Measurements from ENCODE around the gene UMODL1.

Gene UMODL1

DNA sequence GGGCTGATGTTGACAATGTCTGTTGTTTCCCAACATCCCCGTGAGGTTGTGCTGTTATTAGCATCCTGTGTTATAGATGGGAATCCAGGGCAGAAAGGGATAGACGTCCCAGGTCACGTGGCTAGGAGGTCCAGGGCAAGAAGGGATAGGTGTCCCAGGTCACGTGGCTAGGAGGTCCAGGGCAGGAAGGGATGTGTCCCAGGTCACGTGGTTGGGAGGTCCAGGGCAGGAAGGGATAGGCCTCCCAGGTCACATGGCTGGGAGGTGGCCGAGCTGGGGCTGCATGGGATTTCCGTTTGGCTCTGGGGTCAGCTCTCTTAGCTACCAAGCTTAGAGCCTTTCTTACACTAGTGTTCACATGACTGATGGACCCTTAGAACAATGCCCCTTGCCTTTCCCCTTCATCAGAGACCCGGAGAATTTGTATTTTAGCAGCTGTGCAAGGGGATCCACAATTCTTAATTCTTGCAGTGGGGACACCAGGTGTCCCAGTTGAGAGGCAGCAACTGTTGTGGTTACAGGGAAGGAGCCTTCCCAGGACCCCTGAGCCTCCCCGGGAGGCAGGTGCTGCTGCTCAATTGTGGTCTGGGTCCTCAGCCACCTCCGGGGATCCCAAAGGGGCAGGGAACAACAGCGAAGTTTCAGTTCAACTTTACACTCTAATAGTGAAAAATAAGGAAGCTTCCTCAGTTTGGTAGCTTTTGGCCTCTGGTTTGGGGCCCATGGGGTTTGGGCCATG lies 69.2 kb downstream of the UMODL1 start:
- TF ChIP-seq, protein P1, sequence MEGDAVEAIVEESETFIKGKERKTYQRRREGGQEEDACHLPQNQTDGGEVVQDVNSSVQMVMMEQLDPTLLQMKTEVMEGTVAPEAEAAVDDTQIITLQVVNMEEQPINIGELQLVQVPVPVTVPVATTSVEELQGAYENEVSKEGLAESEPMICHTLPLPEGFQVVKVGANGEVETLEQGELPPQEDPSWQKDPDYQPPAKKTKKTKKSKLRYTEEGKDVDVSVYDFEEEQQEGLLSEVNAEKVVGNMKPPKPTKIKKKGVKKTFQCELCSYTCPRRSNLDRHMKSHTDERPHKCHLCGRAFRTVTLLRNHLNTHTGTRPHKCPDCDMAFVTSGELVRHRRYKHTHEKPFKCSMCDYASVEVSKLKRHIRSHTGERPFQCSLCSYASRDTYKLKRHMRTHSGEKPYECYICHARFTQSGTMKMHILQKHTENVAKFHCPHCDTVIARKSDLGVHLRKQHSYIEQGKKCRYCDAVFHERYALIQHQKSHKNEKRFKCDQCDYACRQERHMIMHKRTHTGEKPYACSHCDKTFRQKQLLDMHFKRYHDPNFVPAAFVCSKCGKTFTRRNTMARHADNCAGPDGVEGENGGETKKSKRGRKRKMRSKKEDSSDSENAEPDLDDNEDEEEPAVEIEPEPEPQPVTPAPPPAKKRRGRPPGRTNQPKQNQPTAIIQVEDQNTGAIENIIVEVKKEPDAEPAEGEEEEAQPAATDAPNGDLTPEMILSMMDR (conservative IDR thresholded peaks at IDR 0.05; ENCODE audit: low read depth, low read length) = no peak

DNA sequence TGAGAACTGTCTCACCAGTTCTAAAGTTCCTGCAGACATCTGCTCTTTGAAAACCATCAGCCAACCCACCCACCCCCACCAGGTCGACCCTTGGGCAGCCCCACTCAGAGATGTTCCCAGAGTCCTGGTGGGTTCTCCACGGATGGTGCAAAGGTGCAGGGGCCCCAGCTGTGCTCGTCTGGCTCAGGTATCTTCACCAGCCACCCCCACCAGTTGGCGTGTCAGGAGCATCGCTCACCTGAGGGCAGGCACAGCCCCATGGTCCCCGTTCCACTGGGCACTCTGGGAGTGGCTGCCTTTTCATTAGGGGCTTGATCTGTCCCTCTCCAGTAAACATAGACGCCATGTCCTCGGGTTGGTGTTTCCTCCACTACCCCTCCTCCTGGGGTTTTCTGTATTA lies 70.5 kb downstream of the UMODL1 start:
- TF ChIP-seq, protein P1 (conservative IDR thresholded peaks at IDR 0.05; ENCODE audit: low read depth, low read length) = no peak
- no peak for DNase-seq (ENCODE audit: low read depth)
- no peak overlapping the region for H3K4me3 ChIP-seq (ENCODE audit: low read depth, low read length)

More for the DNA sequence above, 69.2 kb downstream of the UMODL1 start:
- no peak overlapping the region for H3K4me3 ChIP-seq (ENCODE audit: low read depth, low read length)
- DNase-seq (ENCODE audit: low read depth) = no peak

DNA sequence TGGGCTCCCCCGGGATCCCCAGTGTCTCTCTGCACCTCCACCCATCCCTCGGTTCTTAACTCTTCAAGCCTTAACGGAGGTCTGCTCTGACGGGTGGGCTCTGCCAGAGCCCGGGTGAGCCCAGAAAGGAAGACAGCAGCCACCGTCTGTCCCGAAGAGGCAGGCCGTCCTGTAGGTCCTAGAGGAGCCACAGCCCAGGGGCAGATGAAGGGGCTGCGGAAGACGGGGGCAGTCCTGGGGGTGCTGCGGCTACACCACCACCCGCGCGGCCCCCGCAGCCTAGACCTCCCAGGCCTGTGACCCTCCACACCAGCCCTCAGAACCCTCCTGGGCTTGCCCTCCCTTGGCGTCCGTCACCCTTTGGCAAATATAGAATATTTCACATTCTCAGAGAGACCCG lies 71.0 kb downstream of the UMODL1 start:
- DNase-seq (ENCODE audit: low read depth) = no peak
- no peak overlapping the region for H3K4me3 ChIP-seq (ENCODE audit: low read depth, low read length)
- TF ChIP-seq, protein P1 (conservative IDR thresholded peaks at IDR 0.05; ENCODE audit: low read depth, low read length) = no peak

DNA sequence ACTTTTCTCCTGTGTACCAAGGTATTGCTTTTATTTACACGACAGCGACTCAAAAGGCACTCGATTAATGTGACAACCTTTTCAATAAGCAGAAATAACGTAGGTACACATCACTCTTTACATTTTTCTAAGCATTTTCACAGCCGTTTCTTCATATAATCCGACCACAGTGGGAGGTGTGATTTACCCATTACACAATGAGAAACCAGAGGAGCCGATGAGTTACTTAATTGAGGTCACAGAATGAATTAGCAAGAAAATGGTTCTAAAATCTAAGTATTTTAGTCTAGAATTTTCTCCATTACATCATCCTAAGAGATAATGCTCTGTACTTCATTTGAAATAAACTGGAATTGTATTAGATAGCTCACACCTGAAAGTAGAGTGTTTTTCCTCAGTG lies 71.5 kb downstream of the UMODL1 start:
- H3K4me3 ChIP-seq (ENCODE audit: low read depth, low read length) = no peak overlapping the region
- DNase-seq (ENCODE audit: low read depth) = no peak
- TF ChIP-seq, protein P1 (conservative IDR thresholded peaks at IDR 0.05; ENCODE audit: low read depth, low read length) = no peak

DNA sequence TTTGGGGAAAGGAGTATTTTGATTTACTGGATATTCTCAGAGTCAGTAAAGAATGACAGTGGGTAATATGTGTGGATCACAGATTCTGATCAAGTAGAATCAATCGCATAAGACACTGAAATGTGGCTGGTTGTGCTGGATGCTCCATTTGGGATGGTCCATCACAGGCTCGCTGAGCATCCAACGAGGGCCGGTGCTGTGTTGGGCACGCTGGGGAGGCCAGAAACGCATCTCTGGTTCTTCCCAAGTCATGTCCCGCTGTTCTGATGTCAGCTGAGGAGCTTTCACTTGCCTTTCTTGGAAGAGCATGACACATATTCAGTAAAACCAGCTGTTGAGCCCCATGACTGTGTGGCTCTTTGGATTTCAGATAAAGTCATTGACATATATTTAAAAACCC lies 72.0 kb downstream of the UMODL1 start:
- H3K4me3 ChIP-seq (ENCODE audit: low read depth, low read length) = no peak overlapping the region
- no peak for DNase-seq (ENCODE audit: low read depth)
- TF ChIP-seq, protein P1 (conservative IDR thresholded peaks at IDR 0.05; ENCODE audit: low read depth, low read length) = no peak

DNA sequence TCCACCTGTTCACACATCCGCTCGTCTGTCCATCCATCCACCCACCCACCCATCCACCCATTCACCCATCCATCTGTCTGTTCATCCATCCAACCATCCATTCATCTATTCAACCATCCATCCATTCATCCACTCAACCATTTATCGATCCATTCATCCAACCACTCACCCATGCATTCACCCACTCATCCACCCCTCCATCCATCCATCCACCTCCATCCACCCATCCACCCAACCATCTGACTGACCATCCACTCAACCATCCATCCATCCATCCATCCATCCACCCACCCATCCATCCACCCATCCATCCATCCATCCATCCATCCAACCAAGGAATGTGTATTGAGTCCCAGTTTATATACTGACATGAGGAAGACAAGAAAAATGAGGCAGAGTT lies 73.1 kb downstream of the UMODL1 start:
- no peak for DNase-seq (ENCODE audit: low read depth)
- TF ChIP-seq, protein P1 (conservative IDR thresholded peaks at IDR 0.05; ENCODE audit: low read depth, low read length) = no peak

More for the DNA sequence above, 73.1 kb downstream of the UMODL1 start:
- H3K4me3 ChIP-seq (ENCODE audit: low read depth, low read length) = no peak overlapping the region
